Suppressor macrophage treated with lipopolysaccharide for 1 hour (primary cell): ENCODE results near the gene TRIP13.

Experiments
- DNase-seq, 3 donors: peaks; one replicate each; pipeline ENCODE4 v3.0.0-alpha.2; 2020 to 2022

TRIP13 gene

DNA sequence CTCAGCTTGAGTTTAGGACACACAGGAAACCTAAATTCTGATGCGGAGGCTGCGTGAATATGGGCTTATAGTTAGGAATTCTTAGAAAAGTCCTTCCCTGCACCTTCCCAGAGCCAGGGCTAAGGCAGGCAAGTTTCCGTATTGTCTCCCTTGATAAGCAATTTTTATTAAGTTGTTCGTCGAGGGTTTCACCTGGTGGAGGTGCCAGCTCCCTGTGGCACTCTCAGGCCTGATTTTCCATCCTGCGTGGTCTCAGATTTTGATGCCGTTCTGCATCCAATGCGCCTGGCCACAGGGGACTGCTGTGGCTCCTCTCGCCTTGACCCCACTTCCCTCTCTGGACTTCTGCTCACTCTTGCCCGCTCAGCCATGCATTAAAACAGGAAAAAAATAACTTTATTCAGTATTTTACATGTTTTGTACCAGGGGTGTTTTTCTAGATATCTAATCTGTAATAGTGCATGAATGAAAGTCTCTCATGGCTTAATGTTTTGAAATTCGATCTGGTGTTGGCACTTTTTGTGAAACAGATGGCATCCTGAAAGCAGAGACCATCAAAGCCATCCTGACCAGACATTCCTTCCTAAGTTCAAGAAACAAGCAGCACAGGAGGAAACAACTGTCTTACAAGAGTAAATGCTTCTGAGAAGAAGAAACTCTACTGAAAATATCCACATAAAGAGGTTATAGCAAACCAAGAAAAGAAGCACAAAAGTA lies 50.7 kb downstream of the TRIP13 start:
- DNase-seq, result no peak

DNA sequence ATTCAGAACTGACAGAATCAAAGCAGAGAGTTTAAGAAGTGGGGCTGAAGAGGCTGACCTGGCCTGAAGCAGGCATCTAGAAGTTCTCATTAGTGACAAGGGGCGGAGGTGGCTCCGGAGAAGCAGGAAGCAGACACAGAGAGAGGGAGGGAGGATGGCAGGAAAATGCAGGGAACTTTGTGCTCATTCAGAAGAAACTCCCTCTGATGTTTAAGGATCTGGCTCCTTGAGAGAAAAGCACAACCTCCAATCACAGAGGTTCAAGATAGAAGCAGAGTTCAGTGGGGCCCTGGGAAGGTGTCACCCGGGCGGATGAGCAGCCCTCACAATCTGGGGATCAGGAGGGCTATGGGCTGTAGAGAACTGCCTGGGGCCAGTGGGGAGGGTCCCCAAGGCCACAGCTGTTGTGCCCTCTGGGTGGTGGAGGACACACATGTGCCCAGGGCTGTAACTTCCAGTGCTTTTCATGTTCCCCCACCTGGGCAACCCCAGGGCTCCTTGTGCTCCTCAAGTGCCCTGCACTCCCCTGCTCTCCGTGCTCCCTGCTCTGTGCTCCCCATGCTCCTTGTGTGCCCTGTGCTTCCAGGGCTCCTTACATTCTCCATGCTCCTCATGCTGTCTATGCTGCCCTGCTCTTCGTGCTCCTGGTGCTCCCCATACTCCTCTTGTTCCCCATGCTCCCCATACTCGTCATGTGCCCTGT lies 51.4 kb downstream of the TRIP13 start:
- DNase-seq, result no peak

DNA sequence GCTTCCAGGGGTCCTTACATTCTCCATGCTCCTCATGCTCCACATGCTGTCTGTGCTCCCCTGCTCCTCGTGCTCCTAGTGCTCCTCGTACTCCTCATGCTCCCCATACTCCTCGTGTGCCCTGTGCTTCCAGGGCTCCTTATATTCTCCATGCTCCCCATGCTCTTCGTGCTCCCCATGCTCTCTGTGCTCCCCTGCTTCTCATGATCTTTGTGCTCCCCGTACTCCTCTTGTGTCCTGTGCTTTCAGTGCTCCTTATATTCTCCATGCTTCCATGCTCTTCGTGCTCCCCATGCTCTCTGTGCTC lies 51.9 kb downstream of the TRIP13 start:
- DNase-seq, result no peak

DNA sequence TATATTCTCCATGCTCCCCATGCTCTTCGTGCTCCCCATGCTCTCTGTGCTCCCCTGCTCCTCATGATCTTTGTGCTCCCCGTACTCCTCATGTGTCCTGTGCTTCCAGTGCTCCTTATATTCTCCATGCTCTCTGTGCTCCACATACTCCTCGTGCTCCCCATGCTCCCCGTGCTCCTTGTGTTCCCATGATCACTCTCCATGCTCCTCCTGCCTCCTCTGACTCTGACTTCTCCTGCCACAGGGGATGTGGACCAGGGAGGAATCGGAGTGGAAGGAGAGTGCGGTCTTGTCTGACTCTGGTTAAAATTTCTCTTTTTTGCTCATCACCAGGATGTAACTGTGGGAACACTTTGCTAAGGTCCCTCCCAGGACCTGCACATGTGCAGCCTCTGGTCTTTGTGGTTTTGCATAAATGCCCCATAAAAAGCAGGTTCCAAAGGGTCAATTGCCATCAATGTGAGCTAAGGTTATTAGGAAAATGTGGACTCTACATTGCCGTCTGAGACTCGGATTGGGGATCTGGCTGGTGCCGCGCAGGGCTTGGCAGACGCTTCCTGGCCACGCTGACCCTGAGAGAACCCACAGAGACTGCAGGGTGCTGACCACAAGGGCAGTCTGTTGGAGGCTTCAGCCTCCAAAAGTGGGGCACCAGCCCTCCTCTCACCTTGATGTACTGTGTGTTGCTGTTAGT lies 52.5 kb downstream of the TRIP13 start:
- no peak for DNase-seq

DNA sequence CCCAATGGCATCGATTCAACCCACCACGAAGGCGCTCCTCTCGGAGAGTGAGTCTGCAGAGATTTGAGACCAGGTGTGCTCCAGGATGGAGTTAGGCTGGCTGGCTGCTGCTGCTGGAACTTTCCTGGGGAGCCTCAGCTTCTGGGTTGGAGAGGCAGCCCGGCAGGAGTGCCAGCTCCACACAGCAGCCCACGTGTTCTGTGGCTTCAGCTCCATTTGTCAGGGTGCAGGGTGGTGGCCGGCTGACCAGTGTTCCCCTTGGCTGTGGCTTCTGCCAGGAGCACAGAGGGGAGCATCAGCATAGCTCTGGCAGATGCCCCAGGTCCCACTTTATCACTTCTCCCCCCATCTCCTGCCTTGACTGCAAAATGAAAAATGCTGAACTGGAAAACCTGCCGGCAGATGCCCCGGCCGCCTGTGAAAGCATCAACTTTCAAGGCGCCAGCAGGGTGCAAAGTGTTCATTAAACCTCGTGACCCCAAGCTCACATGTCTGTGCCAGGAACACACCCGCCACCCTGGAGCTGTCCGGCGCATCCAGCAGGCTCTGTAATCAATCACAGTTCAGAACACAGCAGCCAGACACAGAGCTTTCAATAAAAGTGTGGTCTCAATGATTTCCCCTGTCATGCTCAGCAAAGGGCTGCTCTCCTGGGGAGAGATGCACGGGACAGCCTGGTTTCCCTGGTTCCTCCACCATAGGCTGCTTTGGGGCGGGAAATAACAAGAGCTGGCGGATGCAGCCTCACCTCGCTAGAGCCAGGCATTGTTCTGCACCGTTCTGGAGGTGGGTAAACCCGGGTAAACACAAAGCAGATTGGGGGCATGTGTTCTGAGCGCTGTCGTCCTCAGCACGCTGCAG lies 53.2 kb downstream of the TRIP13 start:
- no peak for DNase-seq

DNA sequence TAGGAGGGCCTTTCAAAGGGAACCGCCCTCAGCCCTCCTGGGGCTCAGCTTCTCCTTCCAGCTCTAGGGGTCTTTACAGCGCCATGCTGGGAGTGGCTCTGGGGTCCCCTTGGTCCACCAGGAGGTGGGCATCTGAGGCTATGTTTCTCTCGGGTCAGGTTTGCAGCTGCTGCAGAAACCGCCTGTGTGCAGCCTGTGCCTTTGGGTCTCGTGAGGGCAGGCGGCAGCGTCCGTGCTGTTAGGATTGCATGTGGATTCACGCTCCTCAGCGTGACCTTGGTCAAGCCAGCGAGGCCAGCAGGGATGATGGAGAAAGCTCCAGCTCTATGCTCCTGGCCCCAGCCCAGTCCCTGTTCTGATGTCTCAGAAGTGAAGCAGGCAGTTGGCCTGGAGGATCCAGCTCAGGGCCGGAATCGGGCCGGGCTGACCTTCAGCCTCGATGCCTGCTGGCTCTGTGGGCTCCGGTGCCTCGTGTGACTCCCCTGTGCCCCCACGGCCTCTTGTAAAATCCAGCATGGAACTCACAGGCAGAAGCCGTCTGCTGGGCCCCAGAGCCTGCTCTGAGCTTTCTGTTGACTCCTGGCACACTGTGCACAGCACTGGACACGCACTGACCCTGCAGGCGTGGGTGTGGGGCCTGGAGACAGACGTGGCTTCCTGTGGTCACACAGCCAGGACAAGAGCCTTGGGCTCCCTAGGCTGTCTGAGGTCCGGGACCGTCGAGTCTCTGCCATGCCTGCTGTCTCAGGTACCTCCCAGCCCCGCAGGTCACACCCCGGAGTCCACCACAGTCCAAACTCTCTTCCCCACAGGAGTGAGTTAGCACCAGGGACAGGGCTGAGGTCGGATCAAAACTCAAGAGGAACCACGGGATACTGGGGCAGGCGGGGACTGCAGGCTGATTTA lies 54.3 kb downstream of the TRIP13 start:
- no peak for DNase-seq

DNA sequence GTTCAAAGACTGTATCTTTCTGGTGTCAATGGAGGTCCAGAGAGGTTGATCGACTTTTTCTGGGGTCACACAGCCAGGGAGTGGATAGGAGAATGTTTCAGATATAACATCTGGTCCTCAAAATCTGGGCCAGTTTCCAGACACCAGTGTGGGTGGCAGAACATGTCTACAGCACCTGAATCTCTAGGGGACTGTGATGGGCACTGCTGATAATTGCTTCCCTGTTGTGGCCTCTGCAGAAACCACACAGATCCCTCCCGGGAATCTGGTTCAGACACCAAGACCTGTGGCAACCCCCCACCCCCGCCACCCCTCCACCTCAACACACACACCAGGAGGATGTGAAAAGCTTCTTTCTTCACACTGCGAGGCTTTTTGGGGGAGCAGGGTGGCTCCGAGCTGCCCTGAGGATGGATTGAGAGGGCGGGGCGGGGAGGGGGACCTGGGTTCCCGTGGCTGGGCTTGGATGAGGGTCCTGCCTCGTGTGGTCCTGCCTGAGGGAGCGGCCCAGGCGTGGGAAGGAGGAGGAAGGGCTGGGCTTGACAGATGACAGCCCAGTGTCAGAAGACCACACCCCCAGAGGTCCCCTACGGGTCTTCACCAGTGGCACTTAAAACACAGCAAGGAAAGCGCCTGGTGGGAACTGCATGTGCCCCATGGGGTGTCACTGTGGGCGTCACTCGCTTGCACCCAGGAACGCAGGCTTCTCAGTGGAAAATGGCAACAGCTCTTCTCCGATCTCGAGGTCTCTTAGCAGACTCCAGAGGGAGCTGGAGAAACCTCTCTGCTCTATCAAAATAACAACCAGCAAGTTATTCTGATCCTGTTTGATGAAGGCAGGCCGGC lies 55.2 kb downstream of the TRIP13 start:
- DNase-seq, result no peak

DNA sequence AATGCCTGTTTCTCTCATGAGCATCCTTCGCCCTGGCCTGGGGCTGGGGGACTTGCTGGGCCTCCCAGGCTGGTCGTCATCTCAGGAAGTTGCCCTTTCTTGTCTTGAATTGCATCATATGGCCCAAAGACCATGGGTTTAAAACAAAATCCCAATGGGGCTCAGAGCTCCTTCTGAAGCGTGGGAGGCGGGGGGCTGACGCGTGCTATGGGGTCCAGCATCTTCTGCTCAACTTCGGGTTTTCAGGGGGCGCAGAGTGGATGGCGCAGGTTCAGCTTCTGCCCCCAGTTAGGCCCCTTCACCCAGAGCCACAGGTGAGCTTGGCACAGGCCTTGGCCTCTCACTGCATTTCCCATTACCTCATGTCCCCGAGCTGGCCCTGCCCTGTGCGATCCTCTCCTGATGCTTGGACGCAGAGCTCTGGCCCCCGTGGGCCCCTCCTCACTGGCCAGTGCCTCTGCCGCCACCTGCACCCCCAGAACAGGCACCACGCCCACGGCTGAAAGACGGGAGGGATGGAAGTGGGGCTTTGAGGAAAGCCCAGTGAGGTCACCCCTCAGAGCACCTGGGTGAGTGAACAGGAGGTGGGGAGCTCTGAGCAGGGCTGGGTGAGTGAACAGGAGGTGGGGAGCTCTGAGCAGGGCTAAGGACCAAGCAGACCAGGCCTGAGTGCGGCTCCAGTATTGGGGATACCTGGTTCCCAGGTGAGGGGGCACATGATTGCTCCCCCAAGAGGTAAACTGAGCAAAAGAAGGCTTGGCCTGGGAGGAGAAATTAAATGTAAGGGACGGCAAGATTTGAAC lies 56.0 kb downstream of the TRIP13 start:
- DNase-seq, result no peak

DNA sequence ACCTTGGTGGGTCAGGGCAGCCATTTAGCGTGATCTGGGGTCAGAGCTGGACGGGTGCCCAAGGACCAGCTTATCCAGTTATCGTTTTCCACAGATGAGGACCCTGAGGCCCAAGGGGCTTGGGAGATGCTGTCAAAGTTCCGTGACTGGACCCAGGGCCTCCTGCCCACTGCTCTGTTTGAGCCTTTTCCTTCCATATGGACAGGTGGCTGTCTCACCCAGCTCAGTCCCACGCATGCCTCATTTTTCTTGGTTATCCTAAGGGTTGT lies 56.5 kb downstream of the TRIP13 start:
- DNase-seq, result no peak

DNA sequence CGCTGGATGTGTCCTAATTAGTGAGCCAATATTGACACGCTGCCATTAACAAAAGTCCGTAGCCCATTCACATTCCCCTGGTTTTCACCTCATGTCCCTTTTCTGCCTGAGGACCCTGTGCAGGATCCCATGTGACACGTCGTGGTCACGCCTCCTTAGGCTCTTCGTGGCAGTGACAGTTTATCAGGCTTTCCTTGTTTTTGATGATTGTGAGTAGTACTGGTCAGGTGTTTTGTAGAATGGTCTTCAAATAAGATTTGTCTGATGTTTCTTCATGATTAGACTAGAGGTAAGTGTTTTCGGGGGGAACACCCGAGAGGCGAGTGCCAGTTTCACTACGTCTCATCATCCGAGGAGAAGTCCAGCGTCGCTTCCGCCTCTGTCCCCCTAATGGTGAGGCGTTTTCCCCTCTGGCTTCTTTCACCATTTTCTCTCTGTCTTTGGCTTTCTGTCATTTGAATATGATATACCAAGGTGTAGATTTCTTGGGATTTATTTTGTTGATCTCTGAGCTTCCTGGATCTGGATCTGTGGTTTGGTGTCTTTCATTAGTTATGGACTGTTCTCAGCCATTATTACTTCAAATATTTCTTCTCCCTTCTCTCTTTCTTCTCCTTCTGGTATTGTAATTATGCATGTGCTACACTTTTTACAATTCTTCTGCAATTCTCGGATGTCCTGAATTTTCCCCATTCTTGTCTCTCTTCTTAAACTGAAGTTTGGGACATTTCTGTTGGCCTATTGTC lies 57.3 kb downstream of the TRIP13 start:
- DNase-seq, result no peak

DNA sequence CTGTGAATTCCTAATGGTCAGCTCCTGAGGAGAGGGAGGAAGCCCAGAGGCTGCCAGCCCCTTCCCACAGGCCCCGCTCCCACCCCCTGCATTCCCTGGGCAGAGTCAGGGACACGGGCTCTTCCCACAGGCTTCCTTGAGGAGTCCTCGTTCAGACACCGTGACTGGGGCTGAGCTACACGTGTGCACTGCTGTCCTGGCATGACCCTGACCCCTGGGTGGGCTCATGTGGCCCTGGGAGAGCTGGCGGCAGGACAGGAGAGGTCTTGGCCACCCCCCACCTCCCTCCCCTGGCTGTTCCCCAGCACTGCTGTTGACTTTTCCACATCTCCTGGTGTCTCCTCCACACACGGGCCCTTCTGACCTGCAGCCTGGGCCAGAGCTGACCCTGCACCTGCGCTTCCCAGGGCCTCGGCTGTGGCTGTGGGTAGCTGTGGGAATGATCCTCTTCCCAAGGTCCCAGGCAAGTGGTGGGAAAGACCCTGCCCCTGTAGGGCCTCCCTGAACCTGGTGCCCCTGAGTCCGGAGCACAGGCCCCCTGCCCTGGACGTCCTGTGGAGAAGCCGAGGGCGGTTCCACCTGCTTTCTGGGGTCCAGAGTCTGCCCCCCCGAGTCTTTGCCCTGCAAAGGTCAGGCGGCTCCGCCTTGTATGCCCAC lies 59.4 kb downstream of the TRIP13 start:
- DNase-seq, result no peak

DNA sequence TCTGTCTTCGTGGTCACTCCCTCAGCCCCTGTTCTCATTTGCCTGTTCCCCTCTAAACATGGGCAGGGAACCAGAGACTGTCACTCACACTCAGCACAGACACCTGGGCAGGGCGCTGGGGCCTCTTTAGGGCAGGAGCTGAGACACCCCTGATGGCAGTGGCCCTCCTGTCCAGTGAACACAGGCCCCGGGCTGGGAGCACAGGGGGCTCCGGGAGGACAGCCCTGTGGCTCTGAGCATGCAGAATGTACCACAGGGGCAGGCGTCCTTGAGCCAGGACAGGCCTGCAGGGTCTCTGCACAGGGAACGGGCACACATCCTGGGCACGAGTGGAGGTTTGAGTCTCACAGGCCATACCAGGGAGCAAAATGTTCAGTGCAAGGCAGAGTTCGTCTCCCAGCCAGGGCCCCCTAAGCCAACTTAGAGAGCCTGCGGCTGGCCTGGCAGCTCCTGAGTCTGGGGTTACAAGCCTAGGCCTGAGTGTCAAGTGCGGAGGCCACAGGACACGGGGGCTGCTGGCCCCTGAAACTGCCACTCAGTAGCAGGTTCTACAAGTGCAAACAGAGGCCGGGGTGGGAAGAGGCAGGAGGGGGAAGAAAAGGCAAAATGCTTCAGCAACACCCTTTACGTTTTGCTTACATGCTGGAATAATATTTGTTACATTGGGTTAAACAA lies 60.0 kb downstream of the TRIP13 start:
- DNase-seq, result no peak

DNA sequence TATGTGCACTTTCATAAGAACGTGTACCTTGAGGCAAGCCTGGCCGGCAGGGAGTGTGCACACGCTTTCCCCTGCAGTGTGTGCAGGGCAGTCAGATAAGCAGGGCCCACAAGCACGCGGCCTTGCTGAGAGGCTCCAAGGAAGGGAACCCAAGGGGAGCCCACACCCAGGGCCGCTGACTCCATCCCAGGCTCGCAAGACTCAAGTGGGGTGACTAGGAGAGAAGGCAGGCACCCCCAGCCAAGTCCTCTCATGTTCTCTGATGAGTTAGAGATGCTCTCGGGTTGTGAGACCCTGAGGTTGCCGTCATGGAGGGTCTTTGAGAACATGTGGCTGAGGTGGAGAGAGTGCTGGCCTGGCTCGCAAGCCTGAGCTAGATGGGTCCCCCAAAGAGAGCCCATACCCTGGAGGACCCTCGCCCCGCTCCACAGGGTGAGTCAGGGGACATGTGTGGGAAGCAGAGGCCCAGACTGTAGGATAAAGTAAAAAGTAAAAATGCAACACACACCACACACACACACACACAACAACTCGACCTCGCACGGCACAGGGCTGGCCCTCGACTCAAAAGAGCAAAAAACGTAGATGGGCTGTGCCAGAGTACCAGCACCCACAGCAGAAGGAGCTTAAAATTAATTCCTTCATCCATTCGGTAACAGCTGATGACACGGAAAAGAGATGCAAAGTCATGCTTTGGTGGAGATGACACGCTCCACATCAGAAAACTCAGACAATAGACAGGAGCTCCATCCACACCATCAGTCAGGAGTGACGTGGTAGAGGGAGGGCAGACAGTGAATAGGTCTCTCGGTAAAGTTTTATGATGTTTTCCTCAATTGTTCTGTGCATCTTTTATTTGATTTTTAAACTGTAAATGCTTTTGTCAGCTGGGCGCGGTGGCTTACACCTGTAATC lies 61.1 kb downstream of the TRIP13 start:
- DNase-seq, result no peak

DNA sequence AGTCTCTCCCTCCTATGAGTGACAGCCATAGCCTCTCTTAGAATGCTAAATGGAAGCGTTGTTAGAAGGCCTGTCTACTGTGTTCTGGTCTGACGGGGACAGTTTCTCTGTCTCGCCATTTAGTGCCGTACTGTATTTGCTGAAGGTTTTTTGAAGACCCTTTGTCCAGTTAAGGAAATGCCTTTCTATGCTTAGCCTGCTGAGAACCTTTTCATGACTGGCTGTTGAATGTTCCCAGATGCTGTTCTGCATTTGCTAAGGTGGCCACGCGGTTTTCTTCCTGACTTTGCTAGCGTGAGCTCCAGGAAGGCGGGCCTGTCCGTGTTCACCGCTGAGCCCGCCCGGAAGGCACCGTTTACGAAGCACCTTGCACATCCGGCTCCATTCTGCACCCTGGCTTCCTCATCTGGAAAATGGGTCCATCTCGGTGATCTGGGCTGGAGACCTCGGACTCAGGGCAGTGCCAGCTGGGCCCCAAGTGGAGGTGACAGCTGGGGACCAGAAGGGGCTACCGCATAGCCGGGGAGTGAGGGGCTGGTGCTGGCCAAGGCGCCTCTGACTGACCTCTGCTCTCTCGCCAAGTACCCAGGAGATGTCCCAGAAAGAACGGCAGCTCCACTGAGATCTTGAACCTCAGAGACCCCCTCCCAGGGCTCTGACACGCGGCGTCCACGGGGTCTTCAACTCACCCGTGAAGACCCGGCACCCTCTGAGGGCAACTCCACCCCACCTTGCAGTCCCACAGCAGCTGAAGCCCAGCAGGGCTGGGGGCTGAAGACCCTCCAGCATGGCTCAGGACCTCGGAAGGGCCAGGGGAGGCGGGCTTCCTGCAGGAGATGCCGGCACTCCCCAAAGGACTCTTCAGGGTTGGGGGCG lies 63.4 kb downstream of the TRIP13 start:
- no peak for DNase-seq

DNA sequence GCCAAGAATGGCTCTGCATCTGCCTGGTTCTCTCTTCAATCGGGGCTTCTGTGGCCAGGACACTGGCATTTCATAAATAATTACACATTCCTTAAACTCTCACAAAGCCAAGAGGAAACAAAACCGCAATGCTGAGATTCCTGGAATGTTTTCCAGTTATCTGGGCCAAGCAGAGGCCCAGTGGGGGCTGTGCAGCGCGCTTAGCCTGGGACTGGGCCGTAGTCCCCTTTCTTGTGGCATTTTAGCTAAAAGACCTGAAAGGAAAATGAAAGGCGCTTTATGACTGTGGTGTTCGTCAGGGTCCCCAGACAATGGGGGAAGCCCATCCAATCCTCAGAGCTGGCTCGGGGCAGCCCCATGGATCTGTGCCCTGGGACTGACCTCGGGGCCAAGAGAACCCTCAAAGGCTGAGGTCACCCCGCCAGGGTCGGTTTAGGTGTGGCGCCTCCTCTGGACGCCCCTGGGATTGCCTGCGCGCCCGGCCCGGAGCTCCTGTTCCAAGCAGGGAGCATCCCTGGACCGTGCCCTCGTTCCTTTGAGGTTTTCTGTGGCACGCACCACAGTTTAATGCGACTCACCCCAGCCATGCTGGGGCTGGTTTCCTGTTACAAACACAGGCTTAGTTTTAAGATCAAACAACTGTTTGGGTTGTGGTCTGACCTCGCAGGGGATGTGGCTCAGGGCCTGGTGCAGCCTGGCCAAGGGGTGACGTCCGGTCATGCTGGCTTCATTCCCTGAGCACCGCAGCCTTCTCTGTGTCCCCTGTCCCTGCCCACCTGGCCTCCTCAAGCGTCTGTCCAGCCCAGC lies 64.5 kb downstream of the TRIP13 start:
- DNase-seq, result no peak
